CD14-positive monocyte (primary cell): ENCODE data around the gene SLC22A31. TPM values are rescaled to one million over a fixed set of nuclear protein-coding genes. Genes with fewer than 3 reads are reported as not detected.

Experiments used
- DNase-seq, 3 donors: peaks; one replicate each; pipeline ENCODE4 v3.0.0-alpha.2; 2011 to 2022
- H2AFZ ChIP-seq: 2 replicates; pipeline ENCODE4 v1.6.0; 2012; ENCODE audit warnings: mild to moderate bottlenecking, low read depth, low read length, inconsistent platforms; ENCODE audit not compliant: insufficient read depth, poor library complexity, severe bottlenecking
- H3K27ac ChIP-seq, 2 donors: 1 replicate in 1 of 2; 2 replicates in 1 of 2; pipeline ENCODE4 v1.5.1; 2012 to 2013; ENCODE audit warnings: low read length in 2 of 2, control low read depth in 1 of 2, inconsistent platforms in 1 of 2, low read depth in 1 of 2, mild to moderate bottlenecking in 1 of 2
- H3K27me3 ChIP-seq, 2 donors: one replicate each; pipeline versions ENCODE4 v1.6.0 to v1.6.1; 2011 to 2013; ENCODE audit warnings: low read length in 2 of 2; ENCODE audit not compliant: control insufficient read depth in 2 of 2, insufficient read depth in 2 of 2
- H3K36me3 ChIP-seq, 2 donors: replicated peaks in 1 of 2; 1 replicate in 1 of 2; 2 replicates in 1 of 2; pipeline versions ENCODE4 v1.5.1 to v1.6.1; 2012 to 2013; ENCODE audit warnings: low read length in 2 of 2, control low read depth in 1 of 2, inconsistent platforms in 1 of 2, mild to moderate bottlenecking in 1 of 2; ENCODE audit not compliant: insufficient read depth in 2 of 2, control insufficient read depth in 1 of 2
- H3K4me1 ChIP-seq, 2 donors: 1 replicate in 1 of 2; 2 replicates in 1 of 2; pipeline versions ENCODE4 v1.5.1 to v1.6.1; 2012 to 2013; ENCODE audit warnings: low read length in 2 of 2, control low read depth in 1 of 2, inconsistent platforms in 1 of 2, mild to moderate bottlenecking in 1 of 2, moderate library complexity in 1 of 2; ENCODE audit not compliant: insufficient read depth in 2 of 2, control insufficient read depth in 1 of 2
- H3K4me2 ChIP-seq: replicated peaks from 2 replicates; pipeline ENCODE3; 2012; ENCODE audit warnings: low read length, moderate library complexity, mild to moderate bottlenecking; ENCODE audit not compliant: poor library complexity, severe bottlenecking; ENCODE audit errors: extremely low read depth
- H3K4me3 ChIP-seq, 3 experiments: fragments of 200-600 bp in 1 of 3; sonication (generic) in 1 of 3; replicated peaks in 1 of 3; 1 replicate in 2 of 3; 2 replicates in 1 of 3; pipeline ENCODE4 v1.5.1; 2011 to 2013; ENCODE audit warnings: low read length in 3 of 3, mild to moderate bottlenecking in 3 of 3, control low read depth in 2 of 3, low read depth in 2 of 3, inconsistent platforms in 1 of 3, moderate library complexity in 1 of 3
- H3K79me2 ChIP-seq: 2 replicates; pipeline ENCODE4 v1.6.0; 2012; ENCODE audit warnings: mild to moderate bottlenecking, control low read depth, inconsistent platforms, low read length, moderate library complexity; ENCODE audit not compliant: insufficient read depth
- H3K9ac ChIP-seq: 2 replicates; pipeline ENCODE4 v1.6.0; 2017; ENCODE audit warnings: low read length, mild to moderate bottlenecking; ENCODE audit not compliant: insufficient read depth, poor library complexity, severe bottlenecking
- H3K9me3 ChIP-seq, 2 donors: replicated peaks in 1 of 2; 1 replicate in 1 of 2; 2 replicates in 1 of 2; pipeline versions ENCODE4 v1.5.1 to v1.6.1; 2012 to 2013; ENCODE audit warnings: low read length in 2 of 2, control low read depth in 1 of 2; ENCODE audit not compliant: control insufficient read depth in 1 of 2, insufficient read depth in 1 of 2
- H4K20me1 ChIP-seq: 2 replicates; pipeline ENCODE4 v1.6.0; 2012; ENCODE audit warnings: mild to moderate bottlenecking, low read length, control low read depth, moderate library complexity; ENCODE audit not compliant: insufficient read depth
- H3K27ac Mint-ChIP-seq, 7 donors: one replicate each; pipeline ENCODE4 v1.8.0; 2020; ENCODE audit warnings: mild to moderate bottlenecking in 7 of 7, mixed read lengths in 7 of 7, moderate library complexity in 6 of 7, inconsistent platforms in 2 of 7
- H3K27me3 Mint-ChIP-seq, 3 donors: one replicate each; pipeline ENCODE4 v1.8.0; 2021 to 2022; ENCODE audit warnings: low read depth in 3 of 3, mild to moderate bottlenecking in 3 of 3, mixed read lengths in 3 of 3, moderate library complexity in 3 of 3, inconsistent platforms in 1 of 3
- H3K36me3 Mint-ChIP-seq, 2 donors: one replicate each; pipeline ENCODE4 v1.8.0; 2020; ENCODE audit warnings: mixed read lengths in 2 of 2, inconsistent platforms in 1 of 2, mild to moderate bottlenecking in 1 of 2
- H3K4me1 Mint-ChIP-seq: one replicate; pipeline ENCODE4 v1.8.0; 2020; ENCODE audit warnings: mild to moderate bottlenecking, mixed read lengths
- H3K4me3 Mint-ChIP-seq, 2 donors: one replicate each; pipeline ENCODE4 v1.8.0; 2020; ENCODE audit warnings: mild to moderate bottlenecking in 2 of 2, mixed read lengths in 2 of 2, moderate library complexity in 1 of 2
- H3K9me3 Mint-ChIP-seq, 7 donors: one replicate each; pipeline ENCODE4 v1.8.0; 2020 to 2022; ENCODE audit warnings: mixed read lengths in 7 of 7, mild to moderate bottlenecking in 6 of 7, moderate library complexity in 6 of 7, inconsistent platforms in 2 of 7
- WGBS: methylation state at CpG from one replicate; pipeline ENCODE4 v1.1.5; 2013; ENCODE audit warnings: missing lambda C conversion rate; ENCODE audit not compliant: insufficient coverage; 5-methylcytosine and 5-hydroxymethylcytosine counted together
- intact Hi-C, 2 donors: fragments of 100-400 bp; cut with micrococcal nuclease; formaldehyde crosslinking; loops; one replicate each; pipeline versions ENCODE4 v1.15.0 to v1.15.1; 2023
- polyA plus RNA-seq, 3 donors: library from polyadenylated mRNA; depleted of rRNA in 1 of 3; unstranded in 2 of 3; stranded (reverse) in 1 of 3; fragments of 300-500 nt in 2 of 3; fragments of >200 nt in 1 of 3; fragmentation: Illumina TruSeq in 2 of 3; gene quantifications; 1 replicate in 2 of 3; 2 replicates in 1 of 3; pipeline ENCODE4 v1.2.3, GENCODE V29; 2012 to 2021
- TF ChIP-seq, protein P1 (sequence below): fragments of 200-600 bp; IDR thresholded peaks from one replicate; pipeline ENCODE4 v1.8.0; 2022; ENCODE audit warnings: antibody characterized with exemption, mild to moderate bottlenecking

The SLC22A31 gene
- polyA plus RNA-seq, 3 donors: 0.29 TPM; not detected in 2

GRCh38 chr16:89149386-89149785 lies 51.0 kb downstream of the SLC22A31 start:
- Histone ChIP-seq H3K9me3 (peaks cover 0 to 32% of the 10 kb centered on the region in 2 donors), H3K4me1 (no peaks in the 10 kb centered on the region), H3K27ac (no peak overlapping the region), H2AFZ (no peak overlapping the region), H3K27me3 (no peaks in the 10 kb centered on the region), H3K4me2 (no peak overlapping the region), H3K79me2 (no peaks in the 10 kb centered on the region), H3K36me3 (peaks cover 52 to 77% of the 10 kb centered on the region in 2 donors), H3K9ac (no peak overlapping the region), H3K4me3 (no peak overlapping the region), H4K20me1 (no peaks in the 10 kb centered on the region)
- H3K27ac Mint-ChIP-seq: peak overlapping the region in 2 of 7 donors; percentile 9 to 63
- no peaks in the 10 kb centered on the region for H3K27me3 Mint-ChIP-seq
- WGBS: 100% methylated on average over 9 of the region's 9 CpGs
- peaks cover 6 to 30% (median 22%) of the 10 kb centered on the region in 7 donors for H3K9me3 Mint-ChIP-seq
- H3K4me3 Mint-ChIP-seq: no peak overlapping the region
- peaks cover 6% of the 10 kb centered on the region for H3K4me1 Mint-ChIP-seq
- peaks cover 55 to 77% of the 10 kb centered on the region in 2 donors for H3K36me3 Mint-ChIP-seq
- DNase-seq: no peak
- TF ChIP-seq, protein P1, sequence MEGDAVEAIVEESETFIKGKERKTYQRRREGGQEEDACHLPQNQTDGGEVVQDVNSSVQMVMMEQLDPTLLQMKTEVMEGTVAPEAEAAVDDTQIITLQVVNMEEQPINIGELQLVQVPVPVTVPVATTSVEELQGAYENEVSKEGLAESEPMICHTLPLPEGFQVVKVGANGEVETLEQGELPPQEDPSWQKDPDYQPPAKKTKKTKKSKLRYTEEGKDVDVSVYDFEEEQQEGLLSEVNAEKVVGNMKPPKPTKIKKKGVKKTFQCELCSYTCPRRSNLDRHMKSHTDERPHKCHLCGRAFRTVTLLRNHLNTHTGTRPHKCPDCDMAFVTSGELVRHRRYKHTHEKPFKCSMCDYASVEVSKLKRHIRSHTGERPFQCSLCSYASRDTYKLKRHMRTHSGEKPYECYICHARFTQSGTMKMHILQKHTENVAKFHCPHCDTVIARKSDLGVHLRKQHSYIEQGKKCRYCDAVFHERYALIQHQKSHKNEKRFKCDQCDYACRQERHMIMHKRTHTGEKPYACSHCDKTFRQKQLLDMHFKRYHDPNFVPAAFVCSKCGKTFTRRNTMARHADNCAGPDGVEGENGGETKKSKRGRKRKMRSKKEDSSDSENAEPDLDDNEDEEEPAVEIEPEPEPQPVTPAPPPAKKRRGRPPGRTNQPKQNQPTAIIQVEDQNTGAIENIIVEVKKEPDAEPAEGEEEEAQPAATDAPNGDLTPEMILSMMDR: no peak
- intact Hi-C loops: no loop called here

DNA sequence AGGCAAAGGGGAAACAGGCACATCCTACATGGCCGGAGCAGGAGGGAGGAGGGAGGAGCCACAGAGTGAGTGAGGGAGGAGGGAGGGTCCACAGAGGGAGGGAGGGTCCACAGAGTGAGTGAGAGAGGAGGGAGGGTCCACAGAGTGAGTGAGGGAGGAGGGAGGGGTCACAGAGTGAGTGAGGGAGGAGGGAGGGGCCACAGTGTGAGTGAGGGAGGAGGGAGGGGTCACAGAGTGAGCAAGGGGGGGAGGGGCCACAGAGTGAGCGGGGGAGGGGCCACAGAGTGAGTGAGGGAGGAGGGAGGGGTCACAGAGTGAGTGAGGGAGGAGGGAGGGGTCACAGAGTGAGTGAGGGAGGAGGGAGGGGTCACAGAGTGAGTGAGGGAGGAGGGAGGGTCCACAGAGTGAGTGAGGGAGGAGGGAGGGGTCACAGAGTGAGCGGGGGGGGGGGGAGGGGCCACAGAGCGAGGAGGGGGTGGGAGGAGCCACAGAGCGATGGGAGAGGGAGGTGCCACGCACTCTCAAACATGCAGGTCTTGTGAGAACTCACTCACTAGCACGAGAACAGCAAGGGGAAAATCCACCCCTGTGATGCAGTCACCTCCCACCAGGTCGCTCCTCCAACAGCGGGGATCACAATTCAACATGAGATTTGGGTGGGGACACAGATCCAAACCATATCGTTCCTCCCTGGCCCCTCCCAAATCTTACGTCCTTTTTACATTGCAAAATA lies 53.1 kb downstream of the SLC22A31 start:
- H3K4me2 ChIP-seq: no peak overlapping the region
- H3K4me1 Mint-ChIP-seq: no peaks in the 10 kb centered on the region
- H3K27me3 Mint-ChIP-seq: peaks cover 0 to 1% (median 0%) of the 10 kb centered on the region in 3 donors
- peak overlapping the region in 1 of 7 donors; percentile 56 for H3K27ac Mint-ChIP-seq
- no peak overlapping the region for H3K4me3 ChIP-seq
- no peak overlapping the region for H3K4me3 Mint-ChIP-seq
- intact Hi-C loops: no loop called here
- peaks cover 57 to 93% of the 10 kb centered on the region in 2 donors for H3K36me3 ChIP-seq
- no peak overlapping the region for H2AFZ ChIP-seq
- H3K79me2 ChIP-seq: no peaks in the 10 kb centered on the region
- peaks cover 6 to 30% (median 22%) of the 10 kb centered on the region in 7 donors for H3K9me3 Mint-ChIP-seq
- peaks cover 61 to 87% of the 10 kb centered on the region in 2 donors for H3K36me3 Mint-ChIP-seq
- 72% methylated on average over 6 of the region's 11 CpGs for WGBS
- TF ChIP-seq, protein P1: no peak
- peaks cover 0 to 32% of the 10 kb centered on the region in 2 donors for H3K9me3 ChIP-seq
- H3K9ac ChIP-seq: no peak overlapping the region
- H3K27me3 ChIP-seq: no peaks in the 10 kb centered on the region
- peaks cover 10% of the 10 kb centered on the region for H4K20me1 ChIP-seq
- DNase-seq: no peak
- H3K4me1 ChIP-seq: no peaks in the 10 kb centered on the region
- H3K27ac ChIP-seq: no peak overlapping the region
